WTC11 (cell line): ENCODE data around the gene SPSB3. TPM values are rescaled to one million over a fixed set of nuclear protein-coding genes. Genes with fewer than 3 reads are reported as not detected.

Source experiments
- ATAC-seq: fragments of 200-7000 bp; cut with Tn5 transposase; 2 replicates; pipeline ENCODE4 v1.10.0; 2021; ENCODE audit warnings: mild to moderate bottlenecking, moderate library complexity
- CTCF ChIA-PET: fragments of 300-600 bp; sonication (Branson Sonifier 250); formaldehyde crosslinking; loops from one replicate; lab custom pipeline; 2021; ENCODE audit warnings: antibody characterized with exemption; lab: Charles Lee
- POLR2A ChIA-PET: fragments of 350-600 bp; sonication (Branson Sonifier 250); formaldehyde crosslinking; loops from one replicate; lab custom pipeline; 2021; ENCODE audit warnings: antibody characterized with exemption; lab: Charles Lee
- DNase-seq: peaks from one replicate; pipeline ENCODE4 v3.0.0; 2021; ENCODE audit warnings: low spot score
- H3K27ac Mint-ChIP-seq: 2 replicates; pipeline ENCODE4 v1.8.0; 2021; ENCODE audit warnings: mixed read lengths
- H3K27me3 Mint-ChIP-seq: 2 replicates; pipeline ENCODE4 v1.8.0; 2021; ENCODE audit warnings: low read depth, mild to moderate bottlenecking, moderate library complexity, mixed read lengths
- H3K36me3 Mint-ChIP-seq: 2 replicates; pipeline ENCODE4 v1.8.0; 2021; ENCODE audit warnings: mixed read lengths
- H3K4me1 Mint-ChIP-seq: 2 replicates; pipeline ENCODE4 v1.8.0; 2022; ENCODE audit warnings: mixed read lengths
- H3K4me3 Mint-ChIP-seq: 2 replicates; pipeline ENCODE4 v1.8.0; 2021; ENCODE audit warnings: mild to moderate bottlenecking, moderate library complexity, mixed read lengths
- H3K9me3 Mint-ChIP-seq: 2 replicates; pipeline ENCODE4 v1.8.0; 2021; ENCODE audit warnings: mixed read lengths
- ATF1 ChIP-seq: sonication (generic); formaldehyde crosslinking; IDR thresholded peaks from 2 replicates; pipeline ENCODE4 v1.8.1; 2023; ENCODE audit warnings: mild to moderate bottlenecking, moderate library complexity, missing genetic modification reagents
- ATF6 ChIP-seq: sonication (generic); formaldehyde crosslinking; IDR thresholded peaks from 2 replicates; pipeline ENCODE4 v1.8.1; 2023; ENCODE audit warnings: mild to moderate bottlenecking, missing genetic modification reagents
- CREB1 ChIP-seq: sonication (generic); formaldehyde crosslinking; IDR thresholded peaks from 2 replicates; pipeline ENCODE4 v1.8.0; 2023; ENCODE audit warnings: mild to moderate bottlenecking, missing genetic modification reagents
- ERG ChIP-seq: fragments of 250-450 bp; sonication (Bioruptor Pico); IDR thresholded peaks from 2 replicates; pipeline ENCODE4 v1.8.0; 2021; ENCODE audit warnings: mild to moderate bottlenecking
- ETV6 ChIP-seq: sonication (generic); formaldehyde crosslinking; IDR thresholded peaks from 2 replicates; pipeline ENCODE4 v1.8.1; 2022; ENCODE audit warnings: mild to moderate bottlenecking, missing genetic modification reagents
- FOXP1 ChIP-seq: sonication (generic); formaldehyde crosslinking; IDR thresholded peaks from 2 replicates; pipeline ENCODE4 v1.8.0; 2022; ENCODE audit warnings: missing genetic modification reagents, mild to moderate bottlenecking, moderate library complexity, borderline replicate concordance
- FOXP4 ChIP-seq: sonication (generic); formaldehyde crosslinking; IDR thresholded peaks from 2 replicates; pipeline ENCODE4 v1.8.0; 2022; ENCODE audit warnings: mild to moderate bottlenecking, missing genetic modification reagents
- GABPB1 ChIP-seq: sonication (generic); formaldehyde crosslinking; IDR thresholded peaks from 2 replicates; pipeline ENCODE4 v1.8.1; 2023; ENCODE audit warnings: mild to moderate bottlenecking, missing genetic modification reagents
- HMGA2 ChIP-seq: fragments of 250-450 bp; sonication (Bioruptor Pico); IDR thresholded peaks from 2 replicates; pipeline ENCODE4 v1.4.0; 2021; ENCODE audit warnings: mild to moderate bottlenecking, moderate library complexity
- IRF1 ChIP-seq: sonication (generic); formaldehyde crosslinking; IDR thresholded peaks from 2 replicates; pipeline ENCODE4 v1.8.0; 2023; ENCODE audit warnings: missing genetic modification reagents
- JUN ChIP-seq: sonication (generic); formaldehyde crosslinking; IDR thresholded peaks from 2 replicates; pipeline ENCODE4 v1.8.0; 2023; ENCODE audit warnings: mild to moderate bottlenecking, missing genetic modification reagents
- KAT7 ChIP-seq: sonication (generic); formaldehyde crosslinking; IDR thresholded peaks from 2 replicates; pipeline ENCODE4 v1.8.1; 2023; ENCODE audit warnings: missing genetic modification reagents, mild to moderate bottlenecking, borderline replicate concordance
- MLX ChIP-seq: sonication (generic); formaldehyde crosslinking; IDR thresholded peaks from 2 replicates; pipeline ENCODE4 v1.8.1; 2023; ENCODE audit warnings: mild to moderate bottlenecking, missing genetic modification reagents, moderate library complexity
- MYBL2 ChIP-seq: sonication (generic); formaldehyde crosslinking; IDR thresholded peaks from 2 replicates; pipeline ENCODE4 v1.8.1; 2023; ENCODE audit warnings: mild to moderate bottlenecking, moderate library complexity, missing genetic modification reagents
- PRRX2 ChIP-seq: fragments of 250-450 bp; sonication (Bioruptor Pico); IDR thresholded peaks from 2 replicates; pipeline ENCODE4 v1.8.0; 2021; ENCODE audit warnings: mild to moderate bottlenecking
- RELA ChIP-seq: sonication (generic); formaldehyde crosslinking; IDR thresholded peaks from 2 replicates; pipeline ENCODE4 v1.8.1; 2022; ENCODE audit warnings: missing genetic modification reagents, mild to moderate bottlenecking, borderline replicate concordance
- SMAD3 ChIP-seq: sonication (generic); formaldehyde crosslinking; IDR thresholded peaks from 2 replicates; pipeline ENCODE4 v1.8.0; 2022; ENCODE audit warnings: missing genetic modification reagents, mild to moderate bottlenecking, borderline replicate concordance
- SOX15 ChIP-seq: fragments of 250-450 bp; sonication (Bioruptor Pico); IDR thresholded peaks from 2 replicates; pipeline ENCODE4 v1.9.0; 2021; ENCODE audit warnings: mild to moderate bottlenecking
- TCF7 ChIP-seq: sonication (generic); formaldehyde crosslinking; IDR thresholded peaks from 2 replicates; pipeline ENCODE4 v1.8.0; 2022; ENCODE audit warnings: mild to moderate bottlenecking, low read depth, missing genetic modification reagents, moderate library complexity
- ZNF232 ChIP-seq: sonication (generic); formaldehyde crosslinking; IDR thresholded peaks from 2 replicates; pipeline ENCODE4 v1.8.0; 2022; ENCODE audit warnings: mild to moderate bottlenecking, missing genetic modification reagents
- ZNF263 ChIP-seq: sonication (generic); formaldehyde crosslinking; IDR thresholded peaks from 2 replicates; pipeline ENCODE4 v1.8.1; 2022; ENCODE audit warnings: low read depth, mild to moderate bottlenecking, moderate library complexity, missing genetic modification reagents
- total RNA-seq: library from RNA; stranded (reverse); gene quantifications from 3 replicates; pipeline ENCODE4 v1.2.3, GENCODE V29; 2021

Gene SPSB3
- total RNA-seq, 1 experiment from 2014 or later, result 32.8 TPM

GRCh38 chr16:1779741-1780676 lies 2.4 kb downstream of the SPSB3 start:
- DNase-seq, result no peak
- TF ChIP-seq FOXP4 (CRISPR knock-in tag) (no peak), IRF1 (no peak), KAT7 (CRISPR knock-in tag) (no peak), ERG (CRISPR knock-in tag) (no peak), FOXP1 (CRISPR knock-in tag) (0 out of 2 replicates have a peak, but pooled peaks have one; percentile 37), ATF6 (CRISPR knock-in tag) (no peak), PRRX2 (CRISPR knock-in tag) (no peak), GABPB1 (no peak), HMGA2 (no peak)
- H3K36me3 Mint-ChIP-seq, result no peaks in the 10 kb centered on the region
- peaks cover 7% of the 10 kb centered on the region for H3K4me1 Mint-ChIP-seq
- peak overlapping the region; percentile 81 for H3K4me3 Mint-ChIP-seq
- CTCF ChIA-PET, result interaction anchor here (0.6 kb wide), 1 partner anchor 16 kb away, joined by 3 read pairs; no protein-coding TSS in a partner anchor
- H3K27ac Mint-ChIP-seq, result no peak overlapping the region
- no peak for ATAC-seq
- no peaks in the 10 kb centered on the region for H3K9me3 Mint-ChIP-seq
- H3K27me3 Mint-ChIP-seq, result no peaks in the 10 kb centered on the region
- POLR2A ChIA-PET, result interaction anchor here (2.6 kb wide), 1 partner anchor 9 kb away, joined by 11 read pairs; the partner anchor contains the start of gene NME3

GRCh38 chr16:1779234-1779701 lies 3.1 kb downstream of the SPSB3 start:
- ATAC-seq, result no peak
- POLR2A ChIA-PET, result interaction anchor here (2.6 kb wide), 1 partner anchor 8 kb away, joined by 11 read pairs; the partner anchor contains the start of gene NME3
- Mint-ChIP-seq H3K4me3 (no peak overlapping the region), H3K4me1 (peaks cover 7% of the 10 kb centered on the region), H3K27ac (no peak overlapping the region), H3K9me3 (no peaks in the 10 kb centered on the region), H3K36me3 (no peaks in the 10 kb centered on the region), H3K27me3 (no peaks in the 10 kb centered on the region)
- CTCF ChIA-PET, result interaction anchor here (0.6 kb wide), 1 partner anchor 17 kb away, joined by 3 read pairs; no protein-coding TSS in a partner anchor
- TF ChIP-seq ZNF232 (CRISPR knock-in tag) (no peak), RELA (CRISPR knock-in tag) (no peak), TCF7 (no peak), ETV6 (no peak), SMAD3 (CRISPR knock-in tag) (no peak), ATF1 (no peak), MYBL2 (CRISPR knock-in tag) (no peak), JUN (CRISPR knock-in tag) (no peak), KAT7 (CRISPR knock-in tag) (no peak), SOX15 (CRISPR knock-in tag) (no peak), ZNF263 (CRISPR knock-in tag) (no peak), MLX (CRISPR knock-in tag) (no peak), CREB1 (CRISPR knock-in tag) (no peak), FOXP4 (CRISPR knock-in tag) (no peak)
- no peak for DNase-seq
